Liver (tissue), 3 donors: ENCODE data around the gene RGL1.

ENCODE experiments used
- CTCF ChIP-seq: fragments of 150-350 bp; IDR thresholded peaks from 2 replicates; pipeline ENCODE4 v1.5.1; 2017; ENCODE audit warnings: improper control_type of control experiment, low read depth, low read length; ENCODE audit not compliant: missing input control
- EGR1 ChIP-seq, 2 donors: IDR thresholded peaks; 2 replicates each; pipeline ENCODE4 v1.6.1; 2016 to 2018; ENCODE audit warnings: antibody characterized with exemption in 2 of 2, low read depth in 2 of 2
- GABPA ChIP-seq, 2 donors: IDR thresholded peaks in 1 of 2; conservative IDR thresholded peaks in 1 of 2; 2 replicates each; pipeline ENCODE4 v1.6.1; 2016; ENCODE audit warnings: antibody characterized with exemption in 2 of 2, mild to moderate bottlenecking in 1 of 2, moderate library complexity in 1 of 2
- MAX ChIP-seq: IDR thresholded peaks from 2 replicates; pipeline ENCODE4 v1.6.1; 2016; ENCODE audit warnings: antibody characterized with exemption
- RAD21 ChIP-seq, 2 donors: IDR thresholded peaks; 2 replicates each; pipeline ENCODE4 v1.6.1; 2016; ENCODE audit warnings: antibody characterized with exemption in 2 of 2, mild to moderate bottlenecking in 2 of 2
- RXRA ChIP-seq, 2 donors: IDR thresholded peaks; 2 replicates each; pipeline ENCODE4 v1.6.1; 2017 to 2018; ENCODE audit warnings: antibody characterized with exemption in 2 of 2, mild to moderate bottlenecking in 1 of 2
- SP1 ChIP-seq: IDR thresholded peaks from 2 replicates; pipeline ENCODE4 v1.6.1; 2018; ENCODE audit warnings: antibody characterized with exemption, mild to moderate bottlenecking
- TAF1 ChIP-seq: conservative IDR thresholded peaks from 2 replicates; pipeline ENCODE4 v1.6.1; 2016; ENCODE audit warnings: antibody characterized with exemption, mild to moderate bottlenecking
- YY1 ChIP-seq: IDR thresholded peaks from 2 replicates; pipeline ENCODE4 v1.6.1; 2016; ENCODE audit warnings: antibody characterized with exemption, mild to moderate bottlenecking
- TF ChIP-seq, protein P1 (sequence below): IDR thresholded peaks from 2 replicates; pipeline ENCODE4 v1.6.1; 2016; ENCODE audit warnings: antibody characterized with exemption, mild to moderate bottlenecking
- donor health status: healthy.
- donor health status: healthy.

- TF ChIP-seq RAD21 (IDR thresholded peaks at IDR 0.05) (no peak), EGR1 (IDR thresholded peaks at IDR 0.05; ENCODE audit: low read depth in 2 of 2) (no peak), CTCF (no peak), YY1 (no peak), GABPA (IDR thresholded peaks at IDR 0.05 in 1 of 2, conservative IDR thresholded peaks at IDR 0.05 in 1 of 2) (no peak), TAF1 (no peak), RXRA (IDR thresholded peaks at IDR 0.05) (no peak), SP1 (no peak), MAX (no peak)
- TF ChIP-seq, protein P1, sequence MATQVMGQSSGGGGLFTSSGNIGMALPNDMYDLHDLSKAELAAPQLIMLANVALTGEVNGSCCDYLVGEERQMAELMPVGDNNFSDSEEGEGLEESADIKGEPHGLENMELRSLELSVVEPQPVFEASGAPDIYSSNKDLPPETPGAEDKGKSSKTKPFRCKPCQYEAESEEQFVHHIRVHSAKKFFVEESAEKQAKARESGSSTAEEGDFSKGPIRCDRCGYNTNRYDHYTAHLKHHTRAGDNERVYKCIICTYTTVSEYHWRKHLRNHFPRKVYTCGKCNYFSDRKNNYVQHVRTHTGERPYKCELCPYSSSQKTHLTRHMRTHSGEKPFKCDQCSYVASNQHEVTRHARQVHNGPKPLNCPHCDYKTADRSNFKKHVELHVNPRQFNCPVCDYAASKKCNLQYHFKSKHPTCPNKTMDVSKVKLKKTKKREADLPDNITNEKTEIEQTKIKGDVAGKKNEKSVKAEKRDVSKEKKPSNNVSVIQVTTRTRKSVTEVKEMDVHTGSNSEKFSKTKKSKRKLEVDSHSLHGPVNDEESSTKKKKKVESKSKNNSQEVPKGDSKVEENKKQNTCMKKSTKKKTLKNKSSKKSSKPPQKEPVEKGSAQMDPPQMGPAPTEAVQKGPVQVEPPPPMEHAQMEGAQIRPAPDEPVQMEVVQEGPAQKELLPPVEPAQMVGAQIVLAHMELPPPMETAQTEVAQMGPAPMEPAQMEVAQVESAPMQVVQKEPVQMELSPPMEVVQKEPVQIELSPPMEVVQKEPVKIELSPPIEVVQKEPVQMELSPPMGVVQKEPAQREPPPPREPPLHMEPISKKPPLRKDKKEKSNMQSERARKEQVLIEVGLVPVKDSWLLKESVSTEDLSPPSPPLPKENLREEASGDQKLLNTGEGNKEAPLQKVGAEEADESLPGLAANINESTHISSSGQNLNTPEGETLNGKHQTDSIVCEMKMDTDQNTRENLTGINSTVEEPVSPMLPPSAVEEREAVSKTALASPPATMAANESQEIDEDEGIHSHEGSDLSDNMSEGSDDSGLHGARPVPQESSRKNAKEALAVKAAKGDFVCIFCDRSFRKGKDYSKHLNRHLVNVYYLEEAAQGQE, result no peak
These were observed 81.3 kb downstream of the RGL1 start for GRCh38 chr1:183886083-183886828.
